Stomach (tissue), 4 donors: ENCODE data around the gene DPF3.

Experiments
- EP300 ChIP-seq: sonication (generic); formaldehyde crosslinking; IDR thresholded peaks from one replicate; pipeline ENCODE4 v1.6.1; 2017; ENCODE audit warnings: antibody characterized with exemption
- POLR2A ChIP-seq, 4 donors: fragments of 450-650 bp; IDR thresholded peaks; one replicate each; pipeline ENCODE4 v1.6.1; 2016; ENCODE audit warnings: antibody characterized with exemption in 4 of 4, control low read depth in 2 of 4, mild to moderate bottlenecking in 1 of 4, moderate library complexity in 1 of 4
- POLR2AphosphoS5 ChIP-seq, 3 donors: sonication (generic); formaldehyde crosslinking; IDR thresholded peaks; one replicate each; pipeline ENCODE4 v1.6.1; 2016; ENCODE audit warnings: antibody characterized with exemption in 3 of 3
- TF ChIP-seq, protein P1 (sequence below), 7 experiments: fragments of 450-650 bp in 4 of 7; fragments of 200-600 bp in 3 of 7; sonication (generic) in 3 of 7; IDR thresholded peaks; one replicate each; pipeline ENCODE4 v1.5.1; 2016 to 2019; ENCODE audit warnings: antibody characterized with exemption in 7 of 7, control low read depth in 2 of 7, mild to moderate bottlenecking in 1 of 7

GRCh38 chr14:72776701-72777261 is 117.1 kb downstream of the DPF3 start:
- TF ChIP-seq, protein P1, sequence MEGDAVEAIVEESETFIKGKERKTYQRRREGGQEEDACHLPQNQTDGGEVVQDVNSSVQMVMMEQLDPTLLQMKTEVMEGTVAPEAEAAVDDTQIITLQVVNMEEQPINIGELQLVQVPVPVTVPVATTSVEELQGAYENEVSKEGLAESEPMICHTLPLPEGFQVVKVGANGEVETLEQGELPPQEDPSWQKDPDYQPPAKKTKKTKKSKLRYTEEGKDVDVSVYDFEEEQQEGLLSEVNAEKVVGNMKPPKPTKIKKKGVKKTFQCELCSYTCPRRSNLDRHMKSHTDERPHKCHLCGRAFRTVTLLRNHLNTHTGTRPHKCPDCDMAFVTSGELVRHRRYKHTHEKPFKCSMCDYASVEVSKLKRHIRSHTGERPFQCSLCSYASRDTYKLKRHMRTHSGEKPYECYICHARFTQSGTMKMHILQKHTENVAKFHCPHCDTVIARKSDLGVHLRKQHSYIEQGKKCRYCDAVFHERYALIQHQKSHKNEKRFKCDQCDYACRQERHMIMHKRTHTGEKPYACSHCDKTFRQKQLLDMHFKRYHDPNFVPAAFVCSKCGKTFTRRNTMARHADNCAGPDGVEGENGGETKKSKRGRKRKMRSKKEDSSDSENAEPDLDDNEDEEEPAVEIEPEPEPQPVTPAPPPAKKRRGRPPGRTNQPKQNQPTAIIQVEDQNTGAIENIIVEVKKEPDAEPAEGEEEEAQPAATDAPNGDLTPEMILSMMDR (IDR thresholded peaks at IDR 0.05) = no peak
- TF ChIP-seq POLR2A (IDR thresholded peaks at IDR 0.05) (no peak), EP300 (no peak), POLR2AphosphoS5 (IDR thresholded peaks at IDR 0.05) (no peak)
